GM19372 (cell line): ENCODE results near the gene SNX10.

Source experiments
- ATAC-seq: cut with Tn5 transposase; IDR thresholded peaks from one replicate; pipeline ENCODE4 v1.9.1; 2021; ENCODE audit warnings: mild to moderate bottlenecking, low read depth, moderate library complexity; ENCODE audit not compliant: unreplicated experiment

The SNX10 gene

DNA sequence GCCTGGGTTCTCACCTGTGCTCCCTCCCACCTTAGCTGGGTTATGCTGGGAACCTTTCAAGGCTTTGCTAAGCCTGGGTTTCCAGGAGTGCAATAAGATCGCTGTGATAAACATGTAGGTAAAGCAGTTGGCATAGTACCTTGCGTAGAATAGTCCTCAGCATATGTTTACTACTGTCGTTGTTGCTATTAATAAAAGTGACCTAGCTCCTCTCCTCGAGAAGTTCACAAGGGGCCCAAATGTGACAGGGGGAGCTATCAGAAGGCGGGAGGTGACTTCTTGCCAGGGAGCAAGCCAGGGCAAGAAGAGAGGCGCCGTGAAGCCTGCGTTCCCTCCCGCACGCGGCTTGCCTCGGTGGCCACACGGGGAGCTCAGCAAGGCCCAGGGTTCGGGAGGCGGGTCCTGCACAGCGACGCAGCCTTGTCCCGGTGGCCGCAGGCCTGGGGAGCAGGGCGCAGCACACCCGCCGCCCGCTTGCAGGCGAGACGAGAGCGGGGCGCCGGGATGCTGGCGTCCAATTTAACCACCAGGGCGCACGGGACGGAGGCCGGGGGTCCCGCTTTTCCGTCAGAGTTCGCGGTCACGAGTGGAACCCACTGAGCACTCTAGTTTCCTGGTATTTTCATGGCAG lies 106.2 kb downstream of the SNX10 start:
- ATAC-seq: peak; percentile 17

DNA sequence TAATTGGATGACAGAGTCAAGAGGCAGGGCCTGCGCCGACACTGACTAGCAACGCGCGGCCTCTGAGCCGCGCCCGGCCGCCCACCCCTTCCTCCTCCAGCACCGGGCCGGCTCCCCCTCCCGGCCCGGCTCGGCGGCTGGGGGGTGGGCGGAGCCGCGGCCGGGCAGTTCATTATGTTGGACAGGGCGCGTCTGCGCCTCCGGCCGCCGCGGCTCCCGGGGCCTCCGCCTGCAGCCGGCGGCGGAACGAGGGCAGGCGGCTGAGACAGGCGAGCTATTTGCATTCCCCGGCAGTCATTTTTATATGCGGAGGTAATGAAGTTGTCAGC lies 106.7 kb downstream of the SNX10 start:
- ATAC-seq: peak; percentile 64

DNA sequence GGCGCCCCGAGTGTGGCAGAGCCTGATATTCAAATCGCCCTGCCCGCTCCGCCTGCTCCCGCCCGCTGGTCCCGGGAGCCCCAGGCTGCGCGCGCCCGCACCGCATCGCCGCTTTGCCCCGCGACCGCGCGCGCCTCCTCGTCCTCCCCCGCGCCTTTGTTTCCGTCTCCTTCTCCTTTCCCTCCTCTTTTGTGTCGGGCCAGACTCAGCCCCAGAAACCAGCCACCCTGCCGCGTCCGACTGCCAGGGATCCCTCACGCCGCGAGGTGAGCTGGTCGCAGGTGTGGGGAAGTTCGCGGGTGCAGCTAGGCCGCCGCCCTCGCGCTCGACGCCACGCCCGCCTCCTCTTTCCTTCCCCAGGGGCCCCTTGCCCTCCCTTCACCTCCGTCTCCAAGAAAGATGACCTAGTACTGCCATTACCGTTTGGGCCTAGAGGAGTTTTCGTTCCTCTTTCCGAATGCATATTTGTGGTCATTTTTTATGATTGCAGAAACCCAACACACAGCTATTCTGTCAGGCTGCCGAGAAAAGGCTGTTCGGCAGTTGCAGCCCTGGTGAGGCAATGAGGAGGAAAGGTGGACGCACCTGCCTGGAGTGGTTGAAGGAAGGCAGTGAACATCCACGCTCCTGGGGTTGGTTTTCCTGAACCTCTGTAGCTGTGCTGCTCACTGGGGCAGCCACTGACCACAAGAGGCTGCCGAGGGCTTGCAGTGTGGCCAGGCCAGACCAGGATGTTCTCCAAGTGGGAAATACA lies 107.3 kb downstream of the SNX10 start:
- peak; percentile 76 for ATAC-seq

DNA sequence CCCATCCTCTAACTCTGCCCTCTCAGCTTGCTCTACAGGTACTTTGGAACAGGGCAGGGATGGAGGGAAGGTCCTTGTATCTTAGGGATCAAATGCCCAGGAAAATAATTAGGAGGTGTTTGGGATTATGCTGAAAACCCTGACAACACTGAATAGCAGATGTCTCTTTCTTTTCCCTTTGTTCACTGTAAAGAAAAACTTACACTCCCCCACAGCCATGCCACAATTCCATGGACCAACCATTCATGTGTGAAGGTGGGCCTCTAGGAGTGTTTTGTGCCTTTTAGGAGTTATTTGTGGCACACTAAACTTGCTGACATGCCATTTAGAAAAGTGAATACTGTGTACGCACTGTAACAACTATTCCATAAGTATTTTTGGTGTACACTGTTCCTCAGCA lies 108.1 kb downstream of the SNX10 start:
- no peak for ATAC-seq

DNA sequence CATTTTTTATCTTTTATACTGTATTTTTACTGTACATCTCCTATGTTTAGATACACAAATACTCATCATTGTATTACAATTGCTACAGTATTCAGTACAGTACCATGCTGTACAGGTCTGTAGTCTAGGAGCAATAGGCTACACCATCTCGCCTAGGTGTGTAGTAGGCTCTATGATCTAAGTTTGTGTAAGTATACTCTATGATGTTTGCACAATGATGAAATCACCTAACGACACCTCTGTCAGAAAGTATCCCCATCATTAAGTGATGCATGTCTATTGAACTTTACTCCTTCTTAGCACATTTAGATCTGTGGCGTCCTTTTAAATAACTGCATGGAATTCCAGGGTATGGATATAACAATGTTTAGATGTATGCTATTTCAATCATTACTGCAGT lies 112.0 kb downstream of the SNX10 start:
- ATAC-seq: no peak

DNA sequence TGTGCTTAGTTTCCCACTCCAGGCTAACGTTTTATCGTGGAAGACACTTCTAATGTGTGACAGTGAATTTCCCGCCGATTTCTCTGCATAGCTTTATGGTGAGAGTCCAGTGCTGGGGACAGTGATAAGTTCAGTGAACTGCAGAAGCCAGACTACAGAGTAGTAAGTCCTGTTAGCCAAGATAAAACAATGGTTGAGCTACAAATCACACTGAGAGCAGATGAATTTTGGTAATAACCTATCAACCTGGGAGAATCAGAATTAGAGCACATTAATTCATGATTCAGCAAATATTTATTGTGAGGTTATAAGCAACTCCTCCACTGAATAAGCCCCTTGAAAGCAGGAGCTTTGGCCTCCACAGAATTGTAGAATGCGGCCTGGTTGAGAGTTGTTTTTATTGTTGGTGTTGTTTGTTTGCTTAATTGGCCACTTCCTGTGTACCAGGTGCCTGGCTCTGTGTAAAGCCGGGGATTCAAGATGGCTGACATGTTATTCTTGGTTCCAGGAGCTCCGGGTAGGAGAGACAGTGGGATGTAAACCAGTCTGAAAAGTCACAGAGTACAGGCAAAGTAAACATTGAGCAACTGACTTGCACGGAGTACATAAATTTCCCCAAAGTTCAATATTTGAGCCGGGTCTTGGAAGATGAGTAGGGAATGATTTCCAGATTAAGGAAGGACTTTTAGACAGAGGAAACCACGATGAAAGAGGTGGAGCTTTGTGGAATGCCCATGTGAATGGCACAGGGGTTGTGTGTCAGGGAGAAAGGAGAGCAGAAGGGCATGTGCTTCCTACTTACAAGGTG lies 112.7 kb downstream of the SNX10 start:
- no peak for ATAC-seq

DNA sequence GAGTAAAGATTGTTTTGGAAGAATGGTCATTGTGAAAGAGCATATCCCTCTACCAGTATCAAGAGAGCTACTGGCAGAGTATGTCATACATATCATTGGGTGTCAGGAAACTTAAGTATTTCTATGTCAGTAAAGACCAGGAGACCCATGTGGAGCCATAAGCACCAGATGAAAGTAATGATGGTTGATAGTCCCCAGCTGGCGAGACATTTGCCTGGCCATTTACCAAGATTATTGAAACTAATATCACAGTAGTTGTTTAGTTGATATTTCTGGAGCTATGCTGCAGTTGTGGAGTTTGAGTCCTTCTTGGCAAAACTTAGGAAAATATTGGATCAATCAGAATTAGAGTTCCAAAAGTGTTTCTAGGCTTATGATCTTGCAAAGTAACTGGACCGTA lies 114.8 kb downstream of the SNX10 start:
- no peak for ATAC-seq

DNA sequence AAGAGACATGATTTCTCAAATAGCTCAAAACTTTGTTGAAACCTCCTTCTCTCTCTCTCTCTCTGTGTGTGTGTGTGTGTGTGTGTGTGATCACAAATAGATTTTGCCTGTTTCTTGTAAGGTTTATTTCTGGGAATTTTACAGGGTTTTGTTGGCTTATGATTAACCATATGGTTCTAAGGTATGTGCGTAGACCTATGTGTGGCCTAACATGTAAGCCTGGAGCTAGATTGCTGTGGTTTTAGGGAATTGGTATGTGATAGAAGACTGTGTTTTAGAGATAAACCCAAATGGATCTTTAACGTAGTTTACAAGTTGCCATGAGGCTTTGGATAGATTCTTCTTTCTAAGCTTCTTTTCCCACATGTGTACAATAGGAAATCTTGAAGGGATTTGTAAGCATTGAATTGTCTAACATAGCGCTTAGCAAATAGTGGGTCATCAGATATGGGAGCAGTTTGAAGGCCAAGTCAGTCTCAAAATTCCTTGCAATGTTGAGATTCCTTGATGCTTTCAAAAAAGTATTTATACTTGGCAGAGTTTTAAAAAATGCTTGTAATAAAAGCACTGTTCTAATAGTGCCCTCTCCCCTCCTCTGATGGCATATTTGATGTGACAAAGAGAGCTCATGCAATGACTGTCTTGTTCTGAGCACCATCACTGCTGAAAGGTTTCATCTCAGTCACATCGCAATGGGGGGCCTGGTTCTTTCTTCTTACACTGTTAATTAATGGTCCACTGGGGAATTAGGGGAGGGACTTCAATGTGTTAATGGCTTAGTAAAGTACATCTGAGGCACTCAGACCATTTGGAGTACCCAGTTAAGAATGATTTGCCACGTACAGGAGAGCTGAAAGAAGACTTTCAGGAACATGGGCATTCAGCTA lies 118.2 kb downstream of the SNX10 start:
- ATAC-seq: no peak

DNA sequence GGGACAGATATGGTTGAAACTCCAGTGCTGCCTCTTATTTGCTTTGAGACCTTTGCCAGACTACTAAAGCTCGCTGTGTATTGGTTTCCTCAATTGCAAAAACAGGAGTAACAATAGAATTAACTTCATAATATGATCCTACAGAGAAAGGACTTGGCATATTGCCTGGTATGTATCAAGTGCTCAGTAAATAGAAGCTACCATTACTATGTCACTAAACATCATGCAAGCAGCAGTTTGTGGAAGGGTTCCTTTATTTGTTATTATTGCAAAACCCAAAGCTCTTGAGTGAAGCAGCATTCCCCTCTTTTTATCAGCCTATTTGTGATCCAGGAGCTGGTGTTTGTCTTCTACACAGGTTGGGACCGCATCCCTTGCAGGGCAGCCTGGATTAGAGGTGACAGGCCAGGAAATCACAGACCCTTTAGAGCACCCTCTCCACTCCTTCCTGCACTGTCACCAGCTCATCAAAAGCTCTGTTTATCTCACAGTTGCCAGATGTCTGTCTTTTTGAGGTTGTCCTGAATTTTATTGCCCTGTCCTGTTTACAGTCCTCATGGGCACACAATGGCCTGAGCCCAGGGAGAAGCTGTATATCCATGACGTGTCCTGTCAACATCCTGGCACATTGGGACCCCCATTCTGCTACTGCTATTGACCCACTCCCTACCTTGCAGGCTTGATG lies 121.5 kb downstream of the SNX10 start:
- no peak for ATAC-seq

DNA sequence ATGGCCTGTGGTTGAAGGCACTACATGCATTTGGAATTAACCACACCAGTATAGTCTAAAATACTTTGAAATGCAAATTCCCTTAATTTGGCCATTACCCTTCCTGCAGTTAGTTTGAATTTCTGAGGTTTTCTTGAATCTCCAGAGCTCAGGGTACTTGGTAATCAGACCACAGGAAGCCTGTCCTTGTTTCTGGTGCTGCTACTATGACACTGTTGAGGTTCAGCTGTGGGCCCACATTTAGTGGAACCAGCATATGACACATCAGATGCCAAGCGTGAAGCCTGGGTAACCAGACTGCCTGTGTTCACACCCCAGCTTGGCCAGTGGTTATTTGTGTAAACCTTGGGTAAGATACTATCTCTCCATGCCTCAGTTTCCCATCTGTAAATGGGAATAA lies 124.3 kb downstream of the SNX10 start:
- ATAC-seq: no peak

DNA sequence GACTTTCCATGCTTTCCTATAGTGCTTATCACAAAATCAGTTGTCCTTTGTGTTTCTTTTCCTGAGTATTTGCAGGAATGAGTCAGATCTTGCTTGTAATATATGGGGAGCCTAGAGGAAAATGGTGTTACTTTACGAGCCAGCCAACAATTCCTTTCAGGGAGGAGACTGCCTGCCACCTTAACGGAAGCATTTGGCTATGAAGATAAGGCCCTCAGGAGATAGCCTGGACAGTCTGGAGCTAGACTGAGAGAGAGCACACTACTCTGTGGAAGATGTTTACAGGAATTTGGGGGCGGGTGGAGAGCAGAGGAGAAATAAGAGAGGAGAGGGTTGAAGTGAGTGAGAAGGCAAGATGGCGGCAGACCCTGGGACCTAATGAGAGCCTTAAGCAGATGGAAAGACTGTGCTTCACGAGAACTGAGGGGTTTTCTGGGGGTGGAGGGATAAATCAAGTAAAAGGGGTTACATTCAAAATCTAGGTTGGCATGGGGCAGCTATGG lies 126.3 kb downstream of the SNX10 start:
- no peak for ATAC-seq

DNA sequence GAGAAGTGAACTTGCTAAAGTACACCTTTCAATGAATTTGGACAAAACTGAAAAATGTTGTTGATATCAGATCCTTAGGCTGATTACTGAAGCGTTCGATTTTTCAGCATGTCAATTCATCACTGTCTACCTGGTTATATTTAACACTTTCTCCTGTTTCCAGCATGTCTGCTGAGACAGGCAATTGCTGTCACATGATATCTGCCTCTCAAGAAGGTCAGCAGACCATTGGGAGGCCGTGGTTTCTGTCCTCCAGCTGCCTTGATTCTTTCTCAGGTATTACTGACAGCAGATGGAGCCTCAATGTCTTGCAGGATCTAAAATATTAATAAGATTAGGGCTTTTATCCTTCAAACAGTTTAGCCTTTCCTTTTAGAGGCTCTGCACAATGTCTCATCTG lies 127.5 kb downstream of the SNX10 start:
- no peak for ATAC-seq

DNA sequence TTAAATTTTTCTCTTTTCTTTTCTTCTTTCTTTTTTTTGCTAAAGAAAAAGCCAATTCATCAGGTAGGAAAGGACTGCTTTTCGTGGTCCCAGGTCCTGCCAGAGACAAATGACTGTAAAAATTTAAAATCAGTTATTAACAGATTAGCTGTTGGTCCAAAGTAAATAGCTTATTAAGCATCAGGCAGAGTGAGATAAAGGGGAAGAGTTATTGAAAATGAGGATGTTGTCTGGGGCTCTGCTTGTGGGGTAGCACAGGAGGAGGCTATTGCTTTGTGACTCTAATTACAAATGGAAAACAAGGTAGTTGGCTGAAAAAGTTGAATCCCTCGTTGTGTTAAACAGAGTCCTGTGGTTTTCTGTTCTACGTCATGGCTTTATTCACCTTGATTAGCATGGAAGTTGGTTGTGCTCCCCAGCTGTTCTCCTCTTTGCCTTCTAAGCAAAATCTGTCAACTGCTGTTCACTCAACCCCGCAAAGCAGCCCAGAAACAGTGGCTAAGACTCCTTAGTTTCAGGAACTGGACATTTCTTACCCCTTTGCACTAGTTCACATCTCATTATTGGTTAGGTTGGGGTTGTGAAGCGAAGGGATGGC lies 128.9 kb downstream of the SNX10 start:
- no peak for ATAC-seq

DNA sequence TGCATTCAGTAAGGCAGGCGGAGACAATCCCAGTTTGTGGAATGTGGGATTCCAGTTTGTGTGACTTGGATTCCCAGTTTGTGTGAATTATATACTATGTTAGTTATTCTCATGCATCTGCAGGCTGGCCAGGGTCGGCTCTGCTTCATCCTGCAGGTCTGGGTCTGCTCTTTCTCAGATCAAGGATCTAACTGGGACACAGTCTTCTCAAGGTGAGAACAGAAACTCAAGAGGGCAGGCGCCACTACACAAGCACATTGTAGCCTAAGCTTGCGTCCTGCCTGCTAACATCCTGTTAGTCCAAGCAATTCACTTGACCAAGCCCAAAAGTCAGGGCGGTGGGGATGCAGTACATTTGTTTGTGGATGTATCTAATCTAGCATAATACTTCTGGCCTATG lies 131.1 kb downstream of the SNX10 start:
- no peak for ATAC-seq

DNA sequence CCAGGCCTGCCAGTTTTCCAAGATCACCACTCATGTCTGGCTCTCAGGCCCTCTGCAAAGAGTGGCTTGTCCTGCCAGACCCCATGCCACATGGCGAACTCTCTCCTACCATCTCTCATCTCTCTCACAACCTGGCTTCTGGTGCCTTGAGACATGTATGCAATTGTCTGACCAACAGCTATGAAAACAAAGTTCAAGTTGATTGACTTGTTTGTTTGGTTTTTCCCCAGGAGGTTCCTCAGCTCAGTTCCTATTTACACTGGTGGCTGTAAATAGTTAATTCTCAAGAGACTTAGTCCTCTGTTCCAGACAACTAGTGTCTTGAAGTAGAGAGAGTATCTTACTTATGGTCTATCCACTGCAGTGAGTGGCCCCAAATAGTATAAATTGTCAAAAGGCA lies 131.8 kb downstream of the SNX10 start:
- no peak for ATAC-seq
